BLaER1 (cell line): ENCODE results near the gene GLIS1.

Experiments used
- H3K27ac ChIP-seq: shearing (Covaris generic); formaldehyde crosslinking; 2 replicates; pipeline ENCODE4 v1.8.1; 2022
- H3K27me3 ChIP-seq: shearing (Covaris generic); formaldehyde crosslinking; 2 replicates; pipeline ENCODE4 v1.8.1; 2022
- H3K36me3 ChIP-seq: shearing (Covaris generic); formaldehyde crosslinking; 2 replicates; pipeline ENCODE4 v1.8.1; 2022
- H3K4me1 ChIP-seq: shearing (Covaris generic); formaldehyde crosslinking; 2 replicates; pipeline ENCODE4 v1.8.1; 2022
- H3K4me2 ChIP-seq: shearing (Covaris generic); formaldehyde crosslinking; 2 replicates; pipeline ENCODE4 v1.8.1; 2022
- H3K4me3 ChIP-seq: shearing (Covaris generic); formaldehyde crosslinking; 2 replicates; pipeline ENCODE4 v1.8.1; 2022
- H3K9ac ChIP-seq: shearing (Covaris generic); formaldehyde crosslinking; 2 replicates; pipeline ENCODE4 v1.8.1; 2022
- H3K9me3 ChIP-seq: shearing (Covaris generic); formaldehyde crosslinking; 2 replicates; pipeline ENCODE4 v1.8.1; 2022
- H4K20me1 ChIP-seq: shearing (Covaris generic); formaldehyde crosslinking; 2 replicates; pipeline ENCODE4 v1.8.1; 2022
- Cebpa-rat ChIP-seq: shearing (Covaris generic); IDR thresholded peaks from 2 replicates; pipeline ENCODE4 v1.8.1; 2022

Gene GLIS1

DNA sequence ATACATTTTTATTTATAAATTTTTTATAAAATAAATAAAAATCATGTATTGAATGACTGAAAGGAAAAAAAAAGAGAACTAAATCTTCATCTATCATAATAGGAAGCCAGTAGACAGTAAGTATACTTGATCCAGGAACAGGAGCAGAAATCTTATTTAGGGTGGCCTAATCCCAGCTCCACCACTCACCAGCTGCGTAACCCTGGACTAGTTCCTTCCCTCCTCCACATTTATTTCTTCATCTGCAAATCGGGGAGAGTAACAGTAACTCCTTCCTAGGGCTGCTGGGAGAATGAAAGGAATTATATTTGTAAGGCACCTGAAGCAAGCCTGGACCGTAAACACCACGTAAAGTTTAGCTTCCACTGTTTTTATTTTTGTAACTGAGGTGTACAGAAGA is 17.9 kb downstream of the GLIS1 start:
- Histone ChIP-seq H3K4me1 (no peaks in the 10 kb centered on the region), H3K4me2 (no peak overlapping the region), H3K4me3 (no peak overlapping the region), H3K27me3 (no peaks in the 10 kb centered on the region), H4K20me1 (no peaks in the 10 kb centered on the region), H3K9ac (no peak overlapping the region), H3K9me3 (no peaks in the 10 kb centered on the region), H3K36me3 (no peaks in the 10 kb centered on the region), H3K27ac (no peak overlapping the region)
- no peak for TF ChIP-seq Cebpa-rat

- H3K4me2 ChIP-seq, result no peak overlapping the region
- H3K27me3 ChIP-seq, result no peaks in the 10 kb centered on the region
- H3K9me3 ChIP-seq, result no peaks in the 10 kb centered on the region
- TF ChIP-seq Cebpa-rat, result no peak
- no peak overlapping the region for H3K9ac ChIP-seq
- no peak overlapping the region for H3K4me3 ChIP-seq
- no peaks in the 10 kb centered on the region for H4K20me1 ChIP-seq
- H3K4me1 ChIP-seq, result no peaks in the 10 kb centered on the region
- no peaks in the 10 kb centered on the region for H3K36me3 ChIP-seq
- no peak overlapping the region for H3K27ac ChIP-seq
Observed at GRCh38 chr1:53719469-53719868, 19.5 kb downstream of the GLIS1 start.

DNA sequence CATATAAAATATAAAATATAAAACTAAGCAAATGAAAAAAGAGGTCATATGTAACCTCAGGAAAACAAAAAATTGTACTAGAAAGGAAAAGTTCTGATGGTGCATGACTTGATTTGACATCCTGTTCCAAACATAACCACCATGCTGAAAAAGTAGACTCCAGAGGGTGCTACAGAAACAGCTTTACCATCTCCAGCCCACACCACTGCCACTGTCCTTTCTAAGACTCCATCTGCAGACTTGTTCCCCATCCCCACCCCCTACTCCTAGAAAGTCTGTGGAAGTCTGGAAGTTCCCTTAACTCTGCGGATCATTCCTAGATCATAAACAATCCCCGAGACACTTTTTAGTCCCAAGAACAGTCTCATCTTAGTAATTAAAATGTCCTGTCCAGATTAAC is 20.5 kb downstream of the GLIS1 start:
- Histone ChIP-seq H3K4me2 (no peak overlapping the region), H3K9ac (no peak overlapping the region), H3K4me1 (no peaks in the 10 kb centered on the region), H3K27ac (no peak overlapping the region), H4K20me1 (no peaks in the 10 kb centered on the region), H3K9me3 (no peaks in the 10 kb centered on the region), H3K4me3 (no peak overlapping the region), H3K27me3 (no peaks in the 10 kb centered on the region), H3K36me3 (no peaks in the 10 kb centered on the region)
- no peak for TF ChIP-seq Cebpa-rat

DNA sequence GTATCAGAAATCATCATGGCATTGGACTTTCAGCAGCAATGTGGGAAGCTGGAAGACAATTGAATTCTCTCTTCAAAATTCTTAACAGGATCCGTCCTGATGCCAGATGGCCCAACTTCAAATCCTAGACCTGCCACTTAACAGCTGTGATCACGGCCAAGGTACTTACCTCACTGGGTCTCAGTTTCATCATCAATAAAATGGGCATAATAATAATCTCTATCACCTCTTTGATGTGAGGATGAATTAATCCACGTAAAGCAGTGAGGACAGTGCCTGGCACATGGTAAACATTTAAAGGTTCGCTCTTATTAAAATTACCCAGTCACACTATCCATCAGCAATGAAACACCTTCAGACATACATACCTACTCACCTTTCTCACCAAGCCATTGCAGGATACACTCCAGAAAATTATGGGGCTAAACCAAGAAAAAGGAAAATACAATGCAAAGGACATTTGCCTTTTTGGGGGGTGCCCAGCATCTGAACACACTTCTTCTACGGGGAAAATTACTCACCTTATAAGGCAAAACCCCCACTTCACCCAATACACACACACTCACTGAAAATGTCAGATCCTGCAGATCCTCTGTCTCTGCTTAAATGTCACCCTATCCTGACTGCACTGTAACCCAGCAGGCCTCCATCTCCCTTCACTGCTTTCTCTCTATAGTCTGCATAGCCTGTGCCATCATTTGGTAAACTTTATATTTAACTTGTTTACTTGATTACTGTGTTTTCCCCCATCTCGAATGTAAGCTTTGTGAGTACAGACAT is 21.7 kb downstream of the GLIS1 start:
- Histone ChIP-seq H3K36me3 (no peaks in the 10 kb centered on the region), H3K27ac (no peak overlapping the region), H3K4me3 (no peak overlapping the region), H3K27me3 (no peaks in the 10 kb centered on the region), H3K4me1 (no peaks in the 10 kb centered on the region), H3K9ac (no peak overlapping the region), H3K9me3 (no peaks in the 10 kb centered on the region), H4K20me1 (no peaks in the 10 kb centered on the region), H3K4me2 (no peak overlapping the region)
- no peak for TF ChIP-seq Cebpa-rat

GRCh38 chr1:53716150-53716549 is 22.8 kb downstream of the GLIS1 start:
- Histone ChIP-seq H3K4me3 (no peak overlapping the region), H4K20me1 (no peaks in the 10 kb centered on the region), H3K9me3 (no peaks in the 10 kb centered on the region), H3K4me1 (no peaks in the 10 kb centered on the region), H3K9ac (no peak overlapping the region), H3K36me3 (no peaks in the 10 kb centered on the region), H3K4me2 (no peak overlapping the region), H3K27ac (no peak overlapping the region), H3K27me3 (no peaks in the 10 kb centered on the region)
- TF ChIP-seq Cebpa-rat, result no peak

GRCh38 chr1:53715478-53715877 is 23.5 kb downstream of the GLIS1 start:
- no peaks in the 10 kb centered on the region for H3K27me3 ChIP-seq
- H4K20me1 ChIP-seq, result no peaks in the 10 kb centered on the region
- no peak overlapping the region for H3K9ac ChIP-seq
- no peak overlapping the region for H3K4me2 ChIP-seq
- no peaks in the 10 kb centered on the region for H3K4me1 ChIP-seq
- no peak for TF ChIP-seq Cebpa-rat
- no peaks in the 10 kb centered on the region for H3K36me3 ChIP-seq
- H3K27ac ChIP-seq, result no peak overlapping the region
- H3K9me3 ChIP-seq, result no peaks in the 10 kb centered on the region
- no peak overlapping the region for H3K4me3 ChIP-seq

DNA sequence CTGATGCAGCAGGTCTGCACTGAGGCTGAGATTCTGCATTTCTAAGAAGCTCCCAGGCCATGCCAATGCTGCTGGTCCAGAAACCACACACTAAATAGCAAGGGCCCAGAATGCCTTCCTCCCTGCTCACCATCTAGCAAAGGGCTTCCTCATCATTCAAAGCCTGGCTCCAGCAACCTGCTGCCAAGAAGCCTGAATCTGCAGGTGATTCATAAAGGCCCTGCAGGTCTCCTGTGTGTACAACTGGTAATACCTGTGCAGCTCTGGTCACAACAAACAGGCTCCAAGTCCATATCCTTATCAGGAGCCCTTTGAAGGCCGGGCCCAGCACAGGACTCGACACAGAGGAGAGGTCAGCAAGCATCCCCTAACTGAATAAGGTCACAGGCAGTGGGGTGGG is 26.7 kb downstream of the GLIS1 start:
- H3K36me3 ChIP-seq, result no peaks in the 10 kb centered on the region
- no peak overlapping the region for H3K27ac ChIP-seq
- H3K4me3 ChIP-seq, result no peak overlapping the region
- no peaks in the 10 kb centered on the region for H3K27me3 ChIP-seq
- no peak for TF ChIP-seq Cebpa-rat
- no peaks in the 10 kb centered on the region for H3K9me3 ChIP-seq
- H3K4me2 ChIP-seq, result no peak overlapping the region
- H3K4me1 ChIP-seq, result no peaks in the 10 kb centered on the region
- no peak overlapping the region for H3K9ac ChIP-seq
- no peaks in the 10 kb centered on the region for H4K20me1 ChIP-seq

GRCh38 chr1:53710584-53710983 is 28.4 kb downstream of the GLIS1 start:
- Histone ChIP-seq H4K20me1 (no peaks in the 10 kb centered on the region), H3K9me3 (no peaks in the 10 kb centered on the region), H3K4me3 (no peak overlapping the region), H3K4me1 (no peaks in the 10 kb centered on the region), H3K27ac (no peak overlapping the region), H3K4me2 (no peak overlapping the region), H3K9ac (no peak overlapping the region), H3K36me3 (no peaks in the 10 kb centered on the region), H3K27me3 (no peaks in the 10 kb centered on the region)
- no peak for TF ChIP-seq Cebpa-rat

GRCh38 chr1:53708687-53709086 is 30.3 kb downstream of the GLIS1 start:
- Histone ChIP-seq H3K36me3 (no peaks in the 10 kb centered on the region), H4K20me1 (no peaks in the 10 kb centered on the region), H3K9ac (no peak overlapping the region), H3K4me1 (no peaks in the 10 kb centered on the region), H3K4me3 (no peak overlapping the region), H3K9me3 (no peaks in the 10 kb centered on the region), H3K27ac (no peak overlapping the region), H3K27me3 (no peaks in the 10 kb centered on the region), H3K4me2 (no peak overlapping the region)
- TF ChIP-seq Cebpa-rat, result no peak

DNA sequence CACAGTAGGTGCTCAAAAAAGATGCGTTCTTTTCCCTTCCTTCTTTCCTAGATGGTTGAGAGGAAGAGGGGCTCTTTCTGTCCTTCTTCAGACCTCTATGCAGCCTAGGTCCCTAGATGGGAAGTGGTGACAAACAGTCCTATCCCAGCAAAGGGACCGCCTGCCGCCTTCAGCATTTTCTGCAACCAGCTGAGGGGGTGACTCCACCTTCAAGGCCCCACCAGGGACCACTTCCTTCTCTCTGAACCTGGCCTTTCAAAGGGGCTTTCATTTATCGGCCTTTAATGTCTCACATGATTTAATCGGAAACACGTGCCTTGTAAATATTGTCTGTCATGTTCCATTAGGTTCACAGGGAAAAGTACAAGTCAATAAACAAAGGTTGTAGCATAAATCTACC is 32.6 kb downstream of the GLIS1 start:
- H3K27ac ChIP-seq, result no peak overlapping the region
- H3K27me3 ChIP-seq, result no peaks in the 10 kb centered on the region
- H3K4me2 ChIP-seq, result no peak overlapping the region
- no peaks in the 10 kb centered on the region for H4K20me1 ChIP-seq
- H3K9ac ChIP-seq, result no peak overlapping the region
- H3K36me3 ChIP-seq, result no peaks in the 10 kb centered on the region
- no peaks in the 10 kb centered on the region for H3K4me1 ChIP-seq
- no peaks in the 10 kb centered on the region for H3K9me3 ChIP-seq
- H3K4me3 ChIP-seq, result no peak overlapping the region
- no peak for TF ChIP-seq Cebpa-rat
